HG02678 (cell line): ENCODE results near the gene DNAJC17.

Experiments used
- ATAC-seq: cut with Tn5 transposase; IDR thresholded peaks from one replicate; pipeline ENCODE4 v1.9.1; 2021; ENCODE audit warnings: mild to moderate bottlenecking, moderate library complexity; ENCODE audit not compliant: unreplicated experiment

DNAJC17 gene

GRCh38 chr15:40831861-40832260 lies 24.6 kb upstream of the DNAJC17 start:
- no peak for ATAC-seq

GRCh38 chr15:40830884-40831283 lies 23.6 kb upstream of the DNAJC17 start:
- ATAC-seq, result no peak

- no peak for ATAC-seq
Observed at GRCh38 chr15:40829115-40829514, 21.8 kb upstream of the DNAJC17 start.

- ATAC-seq, result no peak
Observed at GRCh38 chr15:40828447-40829036, 21.3 kb upstream of the DNAJC17 start, which contains the start of gene PPP1R14D. TSS of gene PPP1R14D (minus strand) at chr15:40828708. CDS start at chr15:40828641, 67 bp downstream.

- ATAC-seq, result no peak
Observed at GRCh38 chr15:40826423-40827075, 19.3 kb upstream of the DNAJC17 start.

- ATAC-seq, result no peak
Observed at GRCh38 chr15:40825661-40826422, 18.6 kb upstream of the DNAJC17 start.

- no peak for ATAC-seq
Observed at GRCh38 chr15:40823572-40824343, 16.5 kb upstream of the DNAJC17 start.

GRCh38 chr15:40821195-40821594 lies 13.9 kb upstream of the DNAJC17 start:
- no peak for ATAC-seq

GRCh38 chr15:40819048-40819447 lies 11.8 kb upstream of the DNAJC17 start:
- ATAC-seq, result no peak

- ATAC-seq, result no peak
Observed at GRCh38 chr15:40815042-40815698, 7.9 kb upstream of the DNAJC17 start.

- ATAC-seq, result no peak
Observed at GRCh38 chr15:40812721-40813425, 5.6 kb upstream of the DNAJC17 start.

- ATAC-seq, result no peak
Observed at GRCh38 chr15:40808861-40809450, 1.7 kb upstream of the DNAJC17 start.

GRCh38 chr15:40807888-40808461 lies 702 bp upstream of the DNAJC17 start:
- no peak for ATAC-seq

- ATAC-seq, result no peak
Observed at GRCh38 chr15:40806672-40807027, 623 bp downstream of the DNAJC17 start.

- no peak for ATAC-seq
Observed at GRCh38 chr15:40803688-40804087, 3.6 kb downstream of the DNAJC17 start.

- no peak for ATAC-seq
Observed at GRCh38 chr15:40803076-40803475, 4.2 kb downstream of the DNAJC17 start.

GRCh38 chr15:40799523-40799922 lies 7.8 kb downstream of the DNAJC17 start:
- ATAC-seq, result no peak

- no peak for ATAC-seq
Observed at GRCh38 chr15:40796512-40796911, 10.8 kb downstream of the DNAJC17 start.

GRCh38 chr15:40796041-40796440 lies 11.2 kb downstream of the DNAJC17 start:
- ATAC-seq, result no peak
